ENCODE measurements around the gene CNGA2.

GRCh38 chrX:151700581-151700980 is 34.0 kb upstream of the CNGA2 start:
- TF ChIP-seq CTCF (IDR thresholded peaks at IDR 0.05; ENCODE audit: extremely low read depth in 1 of 2, insufficient read depth in 1 of 2, low read depth in 1 of 2, low read length in 2 of 2) (no peak), EZH2 (IDR thresholded peaks at IDR 0.05; ENCODE audit: borderline replicate concordance, low read depth, low read length, severe bottlenecking) (no peak), MYC (IDR thresholded peaks at IDR 0.05; ENCODE audit: low read depth, low read length) (no peak), POLR2A (IDR thresholded peaks at IDR 0.05; ENCODE audit: low read depth, low read length) (no peak), POLR2AphosphoS5 (IDR thresholded peaks at IDR 0.05; ENCODE audit: insufficient read depth, low read depth, low read length) (no peak), FOS (IDR thresholded peaks at IDR 0.05; ENCODE audit: borderline replicate concordance, insufficient read depth, low read length) (no peak)
